Uterus (tissue), 2 donors: ENCODE results near the gene FZD7.

Experiments
- CTCF ChIP-seq, 4 experiments: fragments of 200-600 bp in 2 of 4; fragments of 450-650 bp in 2 of 4; sonication (generic) in 2 of 4; IDR thresholded peaks; one replicate each; pipeline ENCODE4 v1.5.1; 2016 to 2019; ENCODE audit warnings: antibody characterized with exemption in 4 of 4, mild to moderate bottlenecking in 2 of 4, moderate library complexity in 1 of 4
- POLR2A ChIP-seq, 2 donors: fragments of 450-650 bp; IDR thresholded peaks; one replicate each; pipeline ENCODE4 v1.6.1; 2016; ENCODE audit warnings: antibody characterized with exemption in 2 of 2, mild to moderate bottlenecking in 1 of 2, moderate library complexity in 1 of 2

- TF ChIP-seq CTCF (IDR thresholded peaks at IDR 0.05), result no peak
- TF ChIP-seq POLR2A (IDR thresholded peaks at IDR 0.05), result no peak
Measured at GRCh38 chr2:201984800-201985525, 48.7 kb upstream of the FZD7 start.
